Activated T-cell treated with anti-CD3 and anti-CD28 coated beads, Interleukin-2, amount 50 U/mL, for 24 hours (primary cell): Measurements from ENCODE around the gene KCNAB1.

ENCODE experiments used
- DNase-seq: peaks from one replicate; pipeline ENCODE4 v3.0.0-alpha.2; 2020
- H3K27ac Mint-ChIP-seq: 2 replicates; pipeline ENCODE4 v1.8.0; 2020; ENCODE audit warnings: mild to moderate bottlenecking, mixed read lengths
- H3K27me3 Mint-ChIP-seq: 2 replicates; pipeline ENCODE4 v1.8.0; 2020; ENCODE audit warnings: mixed read lengths
- H3K36me3 Mint-ChIP-seq: 2 replicates; pipeline ENCODE4 v1.8.0; 2020; ENCODE audit warnings: low read depth, mixed read lengths
- H3K4me1 Mint-ChIP-seq: 2 replicates; pipeline ENCODE4 v1.8.0; 2020; ENCODE audit warnings: low read depth, mixed read lengths
- H3K4me3 Mint-ChIP-seq: 2 replicates; pipeline ENCODE4 v1.8.0; 2020; ENCODE audit warnings: mild to moderate bottlenecking, moderate library complexity, mixed read lengths
- H3K9me3 Mint-ChIP-seq: 2 replicates; pipeline ENCODE4 v1.8.0; 2020; ENCODE audit warnings: mixed read lengths

KCNAB1 gene

DNA sequence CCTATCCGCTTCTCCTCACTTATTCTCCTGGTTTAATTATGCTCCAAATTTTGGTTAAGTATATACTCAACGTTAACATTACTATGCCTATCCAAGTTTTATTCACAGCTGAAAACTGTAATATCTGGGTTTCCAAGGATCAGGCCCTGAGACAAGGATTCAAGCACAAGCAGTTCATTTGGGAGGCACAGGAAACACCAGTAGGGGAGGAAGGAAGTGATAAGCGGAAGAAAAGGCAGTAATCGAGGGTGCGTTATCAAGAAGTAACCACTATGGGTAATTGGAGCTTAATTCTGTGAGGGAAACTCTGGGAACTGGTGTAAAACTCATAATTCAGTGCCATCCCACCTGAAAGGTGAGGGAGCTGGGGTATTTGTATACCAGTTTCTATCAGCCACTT lies 120.3 kb downstream of the KCNAB1 start:
- no peak for DNase-seq
- Mint-ChIP-seq H3K27me3 (peaks cover 12% of the 10 kb centered on the region), H3K9me3 (no peaks in the 10 kb centered on the region), H3K4me1 (no peaks in the 10 kb centered on the region), H3K27ac (no peak overlapping the region), H3K4me3 (no peak overlapping the region), H3K36me3 (no peaks in the 10 kb centered on the region)

DNA sequence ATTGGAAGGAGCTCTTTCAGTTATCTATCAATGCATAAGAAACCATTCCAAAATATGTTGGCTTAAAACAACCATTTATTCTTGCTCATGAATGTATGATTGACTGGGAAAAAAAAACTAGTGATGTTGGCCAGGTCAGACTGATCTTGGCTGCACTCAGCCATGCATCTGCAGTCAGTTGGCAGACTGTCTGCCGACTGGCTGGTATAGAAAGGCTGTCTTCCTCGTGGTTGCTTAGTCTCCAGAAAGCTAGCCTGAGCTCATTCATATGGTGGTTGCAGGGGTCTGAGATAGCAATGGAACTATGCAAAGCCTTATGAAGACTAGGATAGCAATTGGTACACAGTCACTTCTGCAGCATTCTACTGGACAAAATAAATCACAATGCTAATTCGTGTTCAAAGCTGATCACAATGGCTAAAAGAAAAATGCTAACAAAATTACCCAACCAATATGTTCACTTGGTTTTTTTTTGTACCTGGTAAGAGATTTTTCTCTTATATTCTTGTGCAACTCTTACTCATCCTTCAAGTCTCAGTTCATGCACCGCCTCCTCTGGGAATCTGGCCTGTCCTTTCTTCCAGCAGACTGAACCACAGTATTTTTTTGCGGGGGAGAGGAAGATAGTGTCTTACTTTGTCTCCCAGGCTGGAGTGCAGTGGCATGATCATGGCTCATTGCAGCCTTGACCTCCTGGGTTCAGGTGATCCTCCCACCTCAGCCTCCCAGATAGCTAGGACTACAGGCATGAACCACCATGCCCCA lies 126.8 kb downstream of the KCNAB1 start:
- Mint-ChIP-seq H3K4me3 (no peak overlapping the region), H3K36me3 (no peaks in the 10 kb centered on the region), H3K27ac (no peak overlapping the region), H3K9me3 (no peaks in the 10 kb centered on the region), H3K27me3 (peaks cover 24% of the 10 kb centered on the region), H3K4me1 (no peaks in the 10 kb centered on the region)
- no peak for DNase-seq

- H3K27me3 Mint-ChIP-seq = peaks cover 19% of the 10 kb centered on the region
- H3K36me3 Mint-ChIP-seq = no peaks in the 10 kb centered on the region
- no peak overlapping the region for H3K4me3 Mint-ChIP-seq
- no peak overlapping the region for H3K27ac Mint-ChIP-seq
- H3K4me1 Mint-ChIP-seq = no peaks in the 10 kb centered on the region
- no peaks in the 10 kb centered on the region for H3K9me3 Mint-ChIP-seq
- DNase-seq = no peak
Measured at GRCh38 chr3:156250550-156250949, 130.2 kb downstream of the KCNAB1 start.

DNA sequence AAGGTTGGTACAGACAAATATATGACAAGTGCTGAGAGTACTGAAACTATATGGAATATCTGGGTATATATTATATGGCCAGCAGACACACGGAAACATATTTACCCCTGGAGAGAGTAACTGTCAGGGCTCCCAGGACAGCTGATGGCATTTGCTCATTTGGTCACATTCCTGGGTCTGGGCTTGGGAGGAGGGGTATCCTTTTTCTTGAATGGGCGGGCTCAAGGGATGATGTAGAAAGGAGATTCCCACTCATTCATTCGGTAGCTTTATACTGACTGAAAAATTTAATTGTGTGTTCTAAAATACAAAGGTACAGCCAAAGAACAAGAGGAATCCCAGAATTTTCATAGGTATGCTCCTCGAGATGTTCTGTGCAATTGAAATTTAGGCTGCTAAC lies 131.0 kb downstream of the KCNAB1 start:
- H3K4me3 Mint-ChIP-seq = no peak overlapping the region
- no peaks in the 10 kb centered on the region for H3K9me3 Mint-ChIP-seq
- DNase-seq = no peak
- no peak overlapping the region for H3K27ac Mint-ChIP-seq
- H3K36me3 Mint-ChIP-seq = no peaks in the 10 kb centered on the region
- no peaks in the 10 kb centered on the region for H3K4me1 Mint-ChIP-seq
- peaks cover 17% of the 10 kb centered on the region for H3K27me3 Mint-ChIP-seq

GRCh38 chr3:156252656-156253055 lies 132.3 kb downstream of the KCNAB1 start:
- Mint-ChIP-seq H3K27me3 (peaks cover 16% of the 10 kb centered on the region), H3K4me3 (no peak overlapping the region), H3K4me1 (no peaks in the 10 kb centered on the region), H3K27ac (no peak overlapping the region), H3K36me3 (no peaks in the 10 kb centered on the region), H3K9me3 (no peaks in the 10 kb centered on the region)
- no peak for DNase-seq

DNA sequence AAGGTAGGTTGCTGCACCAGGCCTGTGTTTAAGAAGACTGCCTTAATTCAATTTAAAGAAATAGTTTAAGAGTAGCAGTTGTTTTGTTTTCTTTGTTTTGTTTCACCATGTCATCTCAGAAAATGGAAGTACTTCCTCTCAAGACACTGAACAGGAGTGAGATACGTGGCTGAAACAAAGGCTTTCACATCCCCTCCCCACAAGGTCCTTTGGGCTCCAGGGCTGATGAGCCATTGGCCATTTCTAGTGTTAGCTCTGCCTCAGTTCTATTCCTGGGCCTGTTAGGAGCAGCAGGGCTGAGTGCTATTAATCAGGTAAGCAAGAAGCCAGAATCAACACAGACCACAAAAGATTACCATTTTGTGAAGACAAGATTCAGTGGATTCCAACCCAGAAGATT lies 132.8 kb downstream of the KCNAB1 start:
- Mint-ChIP-seq H3K9me3 (no peaks in the 10 kb centered on the region), H3K4me3 (no peak overlapping the region), H3K27me3 (peaks cover 16% of the 10 kb centered on the region), H3K36me3 (no peaks in the 10 kb centered on the region), H3K4me1 (no peaks in the 10 kb centered on the region), H3K27ac (no peak overlapping the region)
- DNase-seq = no peak

GRCh38 chr3:156256256-156256655 lies 135.9 kb downstream of the KCNAB1 start:
- no peaks in the 10 kb centered on the region for H3K36me3 Mint-ChIP-seq
- peaks cover 7% of the 10 kb centered on the region for H3K27me3 Mint-ChIP-seq
- H3K4me1 Mint-ChIP-seq = no peaks in the 10 kb centered on the region
- H3K27ac Mint-ChIP-seq = no peak overlapping the region
- H3K4me3 Mint-ChIP-seq = no peak overlapping the region
- no peaks in the 10 kb centered on the region for H3K9me3 Mint-ChIP-seq
- no peak for DNase-seq

- no peak overlapping the region for H3K27ac Mint-ChIP-seq
- H3K27me3 Mint-ChIP-seq = peaks cover 5% of the 10 kb centered on the region
- H3K4me3 Mint-ChIP-seq = no peak overlapping the region
- no peaks in the 10 kb centered on the region for H3K9me3 Mint-ChIP-seq
- no peaks in the 10 kb centered on the region for H3K36me3 Mint-ChIP-seq
- DNase-seq = no peak
- no peaks in the 10 kb centered on the region for H3K4me1 Mint-ChIP-seq
Measured at GRCh38 chr3:156256945-156257344, 136.6 kb downstream of the KCNAB1 start.

DNA sequence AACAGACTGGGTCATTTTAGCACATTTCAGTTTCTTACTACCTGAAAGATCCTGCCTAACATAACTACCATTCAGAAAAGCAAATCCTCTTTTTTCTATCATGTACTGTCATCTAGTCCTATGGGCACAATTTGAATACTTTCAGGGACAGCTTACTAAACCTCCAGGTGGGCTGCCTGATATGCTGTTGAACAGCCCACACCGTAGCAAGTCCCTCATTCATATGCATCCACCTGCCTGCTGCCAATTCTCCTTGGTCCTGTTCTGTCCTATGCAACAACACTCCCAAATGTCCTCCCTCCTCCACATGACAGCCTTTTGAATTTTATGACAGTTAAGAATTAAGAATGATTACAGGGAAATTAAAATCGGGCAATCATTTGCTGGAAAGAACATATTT lies 137.9 kb downstream of the KCNAB1 start:
- Mint-ChIP-seq H3K36me3 (no peaks in the 10 kb centered on the region), H3K4me3 (no peak overlapping the region), H3K9me3 (no peaks in the 10 kb centered on the region), H3K27me3 (peaks cover 4% of the 10 kb centered on the region), H3K27ac (no peak overlapping the region), H3K4me1 (no peaks in the 10 kb centered on the region)
- DNase-seq = no peak

GRCh38 chr3:156259896-156260295 lies 139.5 kb downstream of the KCNAB1 start:
- Mint-ChIP-seq H3K9me3 (no peaks in the 10 kb centered on the region), H3K27ac (no peak overlapping the region), H3K4me3 (no peak overlapping the region), H3K4me1 (no peaks in the 10 kb centered on the region), H3K27me3 (peaks cover 4% of the 10 kb centered on the region), H3K36me3 (no peaks in the 10 kb centered on the region)
- no peak for DNase-seq

- H3K4me3 Mint-ChIP-seq = no peak overlapping the region
- H3K27ac Mint-ChIP-seq = no peak overlapping the region
- DNase-seq = no peak
- H3K4me1 Mint-ChIP-seq = no peaks in the 10 kb centered on the region
- peaks cover 4% of the 10 kb centered on the region for H3K27me3 Mint-ChIP-seq
- no peaks in the 10 kb centered on the region for H3K36me3 Mint-ChIP-seq
- no peaks in the 10 kb centered on the region for H3K9me3 Mint-ChIP-seq
Measured at GRCh38 chr3:156260331-156260730, 140.0 kb downstream of the KCNAB1 start.

GRCh38 chr3:156264771-156265170 lies 144.4 kb downstream of the KCNAB1 start:
- no peak overlapping the region for H3K27ac Mint-ChIP-seq
- H3K4me1 Mint-ChIP-seq = no peaks in the 10 kb centered on the region
- H3K27me3 Mint-ChIP-seq = no peaks in the 10 kb centered on the region
- no peaks in the 10 kb centered on the region for H3K9me3 Mint-ChIP-seq
- no peak for DNase-seq
- no peak overlapping the region for H3K4me3 Mint-ChIP-seq
- H3K36me3 Mint-ChIP-seq = no peaks in the 10 kb centered on the region

DNA sequence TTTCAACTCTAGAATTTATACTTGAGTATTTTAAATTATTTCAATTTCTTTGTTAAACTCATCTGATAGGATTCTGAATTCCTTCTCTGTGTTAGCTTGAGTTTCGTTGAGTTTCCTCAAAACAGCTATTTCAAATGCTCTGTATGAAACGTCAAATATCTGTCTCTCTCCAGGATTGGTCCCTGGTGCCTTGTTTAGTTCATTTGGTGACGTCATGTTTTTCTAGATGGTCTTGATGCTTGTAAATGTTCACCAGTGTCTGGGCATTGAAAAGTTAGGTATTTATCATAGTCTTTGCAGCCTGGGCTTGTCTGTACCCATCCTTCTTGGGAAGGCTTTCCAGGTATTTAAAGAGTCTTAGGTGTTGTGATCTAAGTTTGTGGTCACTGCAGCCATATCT lies 151.1 kb downstream of the KCNAB1 start:
- H3K9me3 Mint-ChIP-seq = peaks cover 5% of the 10 kb centered on the region
- H3K27ac Mint-ChIP-seq = no peak overlapping the region
- peaks cover 15% of the 10 kb centered on the region for H3K27me3 Mint-ChIP-seq
- DNase-seq = no peak
- H3K36me3 Mint-ChIP-seq = no peaks in the 10 kb centered on the region
- no peak overlapping the region for H3K4me3 Mint-ChIP-seq
- no peaks in the 10 kb centered on the region for H3K4me1 Mint-ChIP-seq

DNA sequence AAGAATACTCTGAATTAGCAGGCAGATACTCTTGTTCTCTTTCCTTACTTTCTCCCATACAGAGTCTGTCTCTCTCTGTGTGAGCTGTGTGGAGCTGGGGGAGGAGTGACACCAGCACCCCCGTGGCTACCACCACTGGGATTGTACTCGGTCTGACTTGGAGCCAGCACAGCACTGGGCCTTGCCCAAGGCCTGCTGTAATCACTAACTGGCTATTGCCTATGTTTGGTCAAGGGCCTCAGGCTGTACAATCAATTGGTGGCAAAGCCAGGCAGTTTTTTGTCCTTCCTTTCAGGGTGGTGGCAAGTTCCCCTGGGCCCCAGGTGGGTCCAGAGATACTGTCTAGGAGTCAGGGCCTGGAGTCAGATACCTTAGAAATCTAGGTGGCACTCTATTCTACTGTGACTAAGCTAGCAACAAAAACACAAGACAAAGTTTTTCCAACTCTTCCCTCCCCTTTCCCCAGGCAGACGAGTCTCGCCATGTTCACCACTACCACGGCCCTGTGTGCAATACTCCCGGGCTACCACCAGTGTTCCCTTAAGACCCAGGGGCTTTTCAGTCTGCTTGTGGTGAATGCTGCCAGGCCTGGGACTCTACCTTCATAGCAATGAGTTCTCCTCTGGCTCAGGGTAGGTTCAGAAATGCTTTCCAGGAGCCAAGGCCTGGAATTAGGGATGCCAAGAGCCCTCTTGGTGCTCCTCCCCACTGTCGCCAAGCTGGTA lies 151.8 kb downstream of the KCNAB1 start:
- H3K4me1 Mint-ChIP-seq = no peaks in the 10 kb centered on the region
- H3K36me3 Mint-ChIP-seq = no peaks in the 10 kb centered on the region
- H3K27me3 Mint-ChIP-seq = peaks cover 15% of the 10 kb centered on the region
- peaks cover 5% of the 10 kb centered on the region for H3K9me3 Mint-ChIP-seq
- H3K27ac Mint-ChIP-seq = no peak overlapping the region
- no peak overlapping the region for H3K4me3 Mint-ChIP-seq
- DNase-seq = no peak

DNA sequence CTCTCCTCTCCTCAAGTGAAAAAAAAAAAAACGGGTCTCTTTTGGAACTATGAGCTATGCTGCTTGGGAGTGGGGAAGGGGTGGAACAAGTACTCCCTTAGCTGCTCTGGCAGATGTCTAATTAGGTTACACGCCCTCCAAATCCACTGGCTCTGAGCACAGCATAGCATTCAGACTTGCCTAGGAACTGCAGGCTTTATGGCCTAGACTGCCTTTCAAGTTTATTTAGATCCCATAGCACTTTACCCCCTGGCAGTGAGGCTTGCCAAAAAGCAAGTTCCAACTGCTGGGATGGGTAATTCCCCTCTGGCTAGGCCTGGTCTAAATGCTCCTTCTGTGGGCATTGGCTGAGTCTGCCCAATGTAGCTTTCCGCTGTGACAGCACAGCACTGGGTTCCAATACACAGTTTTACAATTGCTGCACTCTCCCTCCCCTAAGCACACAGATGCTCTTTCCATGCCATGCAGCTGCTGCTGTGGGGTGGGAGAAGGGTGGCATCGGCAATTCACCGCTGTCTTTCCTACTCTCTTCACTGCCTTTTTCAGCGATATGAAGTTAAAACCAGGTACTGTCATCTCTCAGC lies 152.8 kb downstream of the KCNAB1 start:
- no peak for DNase-seq
- H3K27me3 Mint-ChIP-seq = peaks cover 15% of the 10 kb centered on the region
- H3K9me3 Mint-ChIP-seq = peaks cover 5% of the 10 kb centered on the region
- H3K4me3 Mint-ChIP-seq = no peak overlapping the region
- H3K4me1 Mint-ChIP-seq = no peaks in the 10 kb centered on the region
- H3K36me3 Mint-ChIP-seq = no peaks in the 10 kb centered on the region
- no peak overlapping the region for H3K27ac Mint-ChIP-seq
